ENCODE measurements around the gene P4HB.
"Not testable (repeated sequence)": the region's sequence is repeated elsewhere in the genome, so short reads cannot be mapped to it uniquely, and the experiment has no call there.

The P4HB gene

DNA sequence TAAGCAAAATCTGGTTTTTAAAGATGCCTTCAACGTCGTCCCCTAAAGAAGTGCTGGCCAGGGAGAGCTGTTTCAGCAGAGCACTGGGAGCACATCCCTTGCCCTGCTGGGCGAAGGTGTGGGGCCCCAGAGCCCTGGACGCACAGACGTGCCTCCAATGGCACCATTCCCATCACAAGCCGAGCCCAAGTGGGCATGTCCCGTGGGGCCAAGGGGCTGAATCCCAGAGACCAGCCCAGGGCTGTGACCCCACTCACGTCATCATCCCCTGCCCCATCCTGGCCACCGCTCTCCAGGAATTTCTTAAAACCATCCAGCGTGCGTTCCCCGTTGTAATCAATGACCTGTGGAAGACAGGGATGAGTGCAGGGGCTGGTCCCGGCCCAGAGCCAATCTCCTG is 15.4 kb downstream of the P4HB start:
- DNase-seq = no peak

- no peak for DNase-seq
These were observed 15.9 kb downstream of the P4HB start for GRCh38 chr17:81844327-81844851.

- DNase-seq = no peak
These were observed 16.5 kb downstream of the P4HB start for GRCh38 chr17:81843713-81844326.

GRCh38 chr17:81842725-81843504 is 17.4 kb downstream of the P4HB start:
- DNase-seq = no peak

GRCh38 chr17:81842378-81842724 is 18.0 kb downstream of the P4HB start:
- no peak for DNase-seq

- DNase-seq = no peak
These were observed 18.5 kb downstream of the P4HB start for GRCh38 chr17:81841866-81842265.

DNA sequence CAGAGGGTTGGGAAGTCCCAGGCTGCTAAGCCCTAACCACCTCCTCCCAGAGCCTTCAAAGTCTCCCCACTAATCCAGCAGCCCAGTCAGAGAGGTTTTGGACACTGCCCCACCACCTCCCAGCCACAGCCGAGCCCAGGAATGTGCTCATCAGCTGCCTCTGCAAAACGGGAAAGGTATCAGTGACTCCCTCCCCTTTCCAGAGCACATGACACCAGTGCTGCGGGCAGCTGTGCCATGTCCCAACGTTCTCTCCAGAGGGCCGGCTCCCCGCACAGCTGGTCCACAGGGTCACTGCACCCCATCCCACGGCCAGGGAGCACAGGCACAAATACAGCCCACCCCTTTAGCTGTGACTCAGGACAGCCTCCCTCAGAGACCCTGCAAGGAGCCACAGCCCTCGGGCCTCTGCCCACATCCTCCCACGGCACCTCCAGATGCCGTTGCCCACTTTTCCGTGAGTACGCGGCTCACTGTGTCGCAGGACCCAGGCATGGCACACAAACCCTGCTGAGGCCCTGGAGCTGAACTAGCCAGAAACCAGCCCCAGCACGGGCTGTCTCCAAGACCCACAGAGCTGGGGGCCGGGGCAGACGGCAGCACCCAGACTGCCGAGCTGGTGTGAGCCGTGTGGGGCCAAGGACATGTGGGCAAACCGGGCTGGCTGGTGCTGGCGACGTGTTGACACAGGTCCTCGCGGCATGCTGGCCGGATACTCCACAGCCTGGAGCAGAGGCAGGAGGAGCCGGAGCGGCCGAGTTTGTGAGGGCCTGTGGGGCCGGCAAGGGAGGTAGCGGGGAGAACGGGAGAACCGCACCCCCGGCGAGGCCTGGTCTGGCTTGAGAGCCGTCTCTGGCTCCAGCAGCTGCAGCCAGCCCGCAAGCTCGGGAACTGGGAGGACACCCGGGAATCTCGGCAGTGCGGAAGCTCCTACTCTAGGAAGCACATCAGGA is 19.2 kb downstream of the P4HB start:
- no peak for DNase-seq

GRCh38 chr17:81840059-81840458 is 20.3 kb downstream of the P4HB start:
- not testable (repeated sequence) for DNase-seq

DNA sequence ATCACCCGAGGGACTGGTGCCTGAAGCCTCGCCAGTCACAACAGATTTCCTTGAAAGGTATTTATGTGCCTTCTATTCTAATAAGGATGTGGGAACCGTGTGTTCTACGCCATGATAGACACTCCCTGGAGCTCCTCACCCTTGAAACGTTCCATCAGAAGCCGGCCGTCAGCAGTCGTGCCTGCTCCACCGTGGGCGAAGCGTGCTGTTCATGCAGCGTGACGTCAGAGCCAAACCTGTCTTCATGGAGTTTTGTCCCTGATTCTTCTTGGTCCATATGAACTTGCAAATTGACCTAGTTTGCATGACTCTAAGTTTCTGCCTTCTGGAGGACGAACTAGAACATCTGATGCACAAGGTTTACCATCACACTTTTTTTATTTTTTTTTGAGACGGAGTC is 21.0 kb downstream of the P4HB start:
- no peak for DNase-seq

DNA sequence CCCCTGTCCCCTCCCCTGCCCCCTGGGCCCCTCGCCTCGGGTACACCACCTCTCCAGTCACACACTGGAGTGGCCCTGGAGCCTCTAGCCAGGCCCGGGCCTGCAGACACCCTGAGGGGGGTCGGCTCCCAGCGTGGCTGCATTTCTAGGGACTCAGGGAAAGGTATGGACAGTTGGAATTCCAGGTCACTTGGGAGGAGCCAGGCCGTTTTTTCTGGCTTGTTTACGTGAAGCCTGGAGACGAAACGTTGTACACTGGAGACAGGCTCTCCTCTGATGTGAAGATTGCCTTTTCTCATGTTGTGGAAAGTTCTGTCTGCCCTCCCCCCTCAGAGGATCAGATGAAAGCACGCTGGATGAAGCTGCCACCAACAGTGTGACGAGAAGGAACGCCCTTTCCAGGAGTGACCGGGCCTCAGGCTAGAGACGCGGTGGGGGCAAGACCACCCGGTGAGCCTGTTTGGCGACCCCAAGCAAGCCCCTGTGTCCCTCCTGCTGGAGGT is 21.5 kb downstream of the P4HB start:
- DNase-seq = no peak

DNA sequence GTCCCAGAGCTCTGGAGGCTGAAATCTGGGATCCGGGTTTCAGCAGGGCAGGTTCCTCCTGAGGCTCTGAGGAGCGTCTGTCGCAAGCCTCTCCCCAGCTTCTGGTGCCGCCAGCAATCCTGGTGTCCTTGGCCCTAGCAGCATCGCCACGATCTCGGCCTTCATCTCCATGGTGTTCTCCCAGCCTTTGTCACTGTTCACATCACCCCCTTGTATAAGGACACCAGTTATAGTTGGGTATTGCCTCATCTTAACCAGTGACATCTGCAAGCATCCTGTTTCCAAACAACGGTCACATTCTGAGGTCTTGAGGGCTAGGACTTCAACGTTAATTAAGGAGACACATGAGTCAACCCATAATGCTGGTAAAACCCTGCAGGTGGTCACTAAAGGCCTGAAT is 22.7 kb downstream of the P4HB start:
- DNase-seq = no peak

DNA sequence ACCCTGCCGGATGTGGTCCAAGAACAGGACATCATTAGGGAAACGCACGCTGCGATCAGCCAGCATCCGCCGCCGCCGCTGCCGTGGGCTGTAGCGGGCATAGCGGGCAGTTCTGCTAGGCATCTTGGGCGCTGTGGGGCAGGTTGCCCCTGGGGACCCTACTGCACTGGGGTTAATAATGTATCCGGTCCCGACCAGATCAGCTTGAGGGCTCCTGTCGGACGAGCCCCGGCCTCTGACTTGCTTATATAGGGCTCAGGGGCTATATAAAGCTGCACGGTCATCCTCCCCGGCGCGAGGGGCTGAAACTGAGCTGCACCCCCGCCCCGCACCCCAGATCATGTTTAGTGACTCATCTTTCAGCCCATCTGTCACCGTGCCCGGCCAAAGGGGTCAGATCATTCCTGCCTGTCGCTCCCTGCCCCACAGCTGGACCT is 25.5 kb downstream of the P4HB start, which contains the start of gene PPP1R27:
TSS of gene PPP1R27 (minus strand) at position 220 of the 437 bp plus-strand sequence. CDS start at position 123, 97 bp downstream.
- DNase-seq = no peak

DNA sequence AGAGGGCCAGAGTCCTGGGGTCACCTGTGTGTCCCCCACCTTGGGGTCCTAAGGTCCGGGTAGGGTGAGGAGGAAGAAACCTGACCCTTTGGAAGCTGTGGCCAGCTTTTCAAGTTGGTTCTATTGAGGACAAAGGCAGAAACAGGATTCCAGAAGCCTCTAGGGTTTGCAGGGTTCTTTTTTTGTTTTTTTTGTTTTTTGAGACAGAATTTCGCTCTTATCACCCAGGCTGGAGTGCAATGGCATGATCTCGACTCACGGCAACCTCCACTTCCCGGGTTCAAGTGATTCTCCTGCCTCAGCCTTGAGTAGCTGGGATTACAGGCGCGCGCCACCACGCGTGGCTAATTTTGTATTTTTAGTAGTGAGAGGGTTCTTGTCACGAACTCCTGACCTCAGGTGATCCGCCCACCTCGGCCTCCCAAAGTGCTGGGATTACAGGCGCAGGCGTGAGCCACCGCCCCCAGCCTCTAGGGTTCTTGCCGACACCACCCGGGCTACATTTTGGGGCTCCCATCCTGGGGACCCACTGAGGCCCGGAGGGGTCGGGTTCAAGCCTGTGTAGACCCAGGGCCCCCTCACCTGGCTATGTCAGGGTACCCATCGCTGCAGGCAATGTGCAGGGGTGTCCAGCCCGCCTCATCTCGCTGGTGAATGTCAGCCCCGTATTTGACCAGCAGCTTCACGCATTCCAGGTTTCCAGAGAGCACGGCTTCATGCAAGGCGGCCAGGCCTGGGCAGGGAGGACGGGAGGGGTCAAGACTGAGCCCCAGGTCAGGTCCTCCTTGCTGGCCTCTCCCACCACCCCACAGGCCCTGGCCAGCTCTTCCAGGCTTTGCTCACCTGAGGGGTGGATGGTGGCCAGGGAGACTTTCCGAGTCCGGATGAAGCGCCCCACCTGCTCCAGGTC is 26.2 kb downstream of the P4HB start:
- no peak for DNase-seq

DNA sequence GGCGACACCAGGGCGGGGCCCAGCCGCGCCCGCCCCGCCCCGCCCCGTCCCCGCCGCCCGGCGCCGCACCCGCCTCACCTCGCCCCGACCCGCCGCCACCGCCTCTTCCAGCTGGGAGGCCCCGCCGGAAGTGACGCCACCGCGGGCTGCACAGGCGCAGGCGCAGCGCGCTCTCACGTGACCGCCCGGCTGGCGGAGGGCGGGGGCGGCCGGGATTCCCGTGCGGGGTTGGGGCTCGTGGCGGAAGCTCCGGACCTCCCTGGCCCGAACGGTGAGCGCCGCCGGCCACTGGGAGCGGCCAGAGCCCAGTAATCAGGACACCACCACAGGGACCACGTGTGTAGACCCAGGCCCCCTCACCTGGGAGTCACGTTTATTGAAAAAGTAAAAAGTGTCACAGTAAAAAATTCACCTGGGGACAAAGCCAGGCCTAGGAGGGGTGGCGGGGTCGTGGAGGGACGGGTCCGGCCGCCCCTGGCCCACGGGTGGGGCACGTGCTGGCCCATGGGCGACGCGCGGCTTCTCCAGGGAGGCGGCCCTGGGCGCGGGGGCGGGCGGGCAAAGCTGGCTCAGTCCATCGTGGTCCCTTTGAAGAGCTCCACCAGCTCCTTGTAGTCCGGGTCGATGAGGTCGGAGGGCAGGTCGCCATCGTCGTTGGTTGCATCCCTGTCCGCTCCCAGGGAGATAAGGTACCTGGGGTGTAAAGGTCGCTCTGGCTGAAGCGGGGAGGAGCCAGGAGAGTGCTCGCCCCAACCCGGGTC is 27.0 kb downstream of the P4HB start, which contains the start of gene MCRIP1:
TSS of gene MCRIP1 (minus strand) at position 132 of the 761 bp plus-strand sequence. CDS start 8,785 bp downstream, outside the sequence.
- DNase-seq = peak; percentile 92 to 97 (median 94)

DNA sequence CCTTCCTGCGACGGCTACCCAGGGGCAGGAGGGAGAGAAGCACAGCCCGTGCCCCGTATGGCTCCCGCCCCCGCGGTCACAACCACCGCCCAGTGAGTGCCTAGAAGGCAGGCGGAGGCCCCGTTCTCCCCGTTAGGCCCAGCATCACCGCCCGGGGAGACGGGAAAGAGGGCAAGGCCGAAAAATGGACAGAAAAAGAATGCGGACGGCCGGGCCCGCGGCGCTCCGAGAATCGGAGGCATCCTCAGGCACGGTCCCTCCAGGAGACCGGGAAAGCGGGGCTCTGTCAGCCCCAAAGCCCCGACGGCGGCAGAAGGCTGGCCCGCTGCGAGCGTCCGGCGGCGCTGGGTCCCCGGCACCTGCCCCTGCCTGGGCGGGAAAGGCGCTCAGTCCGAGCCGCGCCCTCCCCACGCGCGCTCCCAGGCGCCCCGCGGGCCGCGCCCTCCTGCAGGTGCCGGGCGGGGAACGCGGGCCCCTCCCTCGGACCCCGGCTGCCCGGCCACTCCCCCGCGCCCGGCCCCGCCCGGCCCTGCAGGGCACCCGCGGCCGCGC is 27.7 kb downstream of the P4HB start:
- DNase-seq = peak in 2 of 3 experiments; percentile 26 to 77

- DNase-seq = peak in 2 of 3 experiments; percentile 63 to 68
These were observed 28.3 kb downstream of the P4HB start for GRCh38 chr17:81831957-81832607.

GRCh38 chr17:81831563-81831956 is 28.8 kb downstream of the P4HB start:
- peak in 1 of 3 experiments; percentile 40 for DNase-seq

- no peak for DNase-seq
These were observed 30.5 kb downstream of the P4HB start for GRCh38 chr17:81829858-81830257.

- DNase-seq = no peak
These were observed 31.7 kb downstream of the P4HB start for GRCh38 chr17:81828656-81829055.

Data from NCI-H1417 (cell line).